Aortic smooth muscle cell (primary cell): ENCODE measurements around the gene GCK. TPM values are rescaled to one million over a fixed set of nuclear protein-coding genes. Genes with fewer than 3 reads are reported as not detected.

ENCODE experiments used
- total RNA-seq: library from RNA; depleted of rRNA; stranded (reverse); fragments of >200 nt; gene quantifications from 2 replicates; pipeline ENCODE4 v1.2.3, GENCODE V29; 2014

Gene GCK
- total RNA-seq = 0.25 and 0.26 TPM in 2 replicates

GRCh38 chr7:44189286-44189992, at the start of gene GCK:
TSS of gene GCK (minus strand) at chr7:44189439. CDS start at chr7:44188953, 486 bp downstream.

GRCh38 chr7:44200699-44201461, 11.6 kb upstream of the GCK start, which contains the start of gene YKT6:
TSS of gene YKT6 (plus strand) at chr7:44200978. CDS start at chr7:44201136, 158 bp downstream.

GRCh38 chr7:44141221-44141850, 47.9 kb downstream of the GCK start, which contains the start of gene MYL7:
TSS of gene MYL7 (minus strand) at chr7:44141332. CDS start at chr7:44141305, 27 bp downstream.

GRCh38 chr7:44123190-44124003, 65.8 kb downstream of the GCK start, which contains the start of gene POLD2:
TSS of gene POLD2 (minus strand) at chr7:44123548. CDS start at chr7:44122053, 1,495 bp downstream.

GRCh38 chr7:44103923-44104859, 85.0 kb downstream of the GCK start, which contains the start of gene AEBP1:
TSS of gene AEBP1 (plus strand) at chr7:44104345. CDS start at chr7:44104666, 321 bp downstream.

Other genes with a start within 250 kb of the GCK start
- not detected in 2 replicates for gene SPDYE1, start 191.5 kb downstream of the GCK start, total RNA-seq
- 160 and 166 TPM in 2 replicates for gene DBNL, start 144.7 kb downstream of the GCK start, total RNA-seq
- gene PGAM2, start 123.9 kb downstream of the GCK start, total RNA-seq = 0.26 and 1.2 TPM in 2 replicates
- gene POLM, start 106.9 kb downstream of the GCK start, total RNA-seq = 13.6 and 16.9 TPM in 2 replicates
- 141 and 228 TPM in 2 replicates for gene AEBP1, start 85.1 kb downstream of the GCK start, total RNA-seq
- 81.6 and 104 TPM in 2 replicates for gene POLD2, start 65.9 kb downstream of the GCK start, total RNA-seq
- not detected in 2 replicates for gene MYL7, start 48.1 kb downstream of the GCK start, total RNA-seq
- gene YKT6, start 11.5 kb upstream of the GCK start, total RNA-seq = 86.2 and 107 TPM in 2 replicates
- gene CAMK2B, start 136.2 kb upstream of the GCK start, total RNA-seq = 1.3 and 2.9 TPM in 2 replicates